ENCODE measurements around the gene MMRN2. TPM values are rescaled to one million over a fixed set of nuclear protein-coding genes. Genes with fewer than 3 reads are reported as not detected.
A peak's percentile ranks its signal among the peaks of the same experiment; 100 is the strongest.
"Not testable (repeated sequence)": the region's sequence is repeated elsewhere in the genome, so short reads cannot be mapped to it uniquely, and the experiment has no call there.

MMRN2 gene
- polyA plus RNA-seq, 2 of the 4 experiments (the other 2 are of a cell fraction), result 0.35 to 1.1 TPM

- ATAC-seq, result no peak
- no peak overlapping the region for H3K27ac ChIP-seq
- 73% methylated on average over 5 of the region's 5 CpGs for WGBS (ENCODE audit: missing lambda C conversion rate)
- no peak for FAIRE-seq
- DNase-seq (ENCODE audit: low read depth in 1 of 2, low spot score in 1 of 2), result no peak
- H3K4me2 ChIP-seq, result no peak overlapping the region
- H3K4me1 ChIP-seq, result peaks cover 23% of the 10 kb centered on the region
- TF ChIP-seq SREBF2 (IDR thresholded peaks at IDR 0.05) (no peak), JUN (IDR thresholded peaks at IDR 0.05) (no peak), ZC3H11A (IDR thresholded peaks at IDR 0.05) (no peak), BHLHE40 (IDR thresholded peaks at IDR 0.05; ENCODE audit: low read depth, low read length) (no peak), RAD21 (conservative IDR thresholded peaks at IDR 0.05 in 1 of 2, IDR thresholded peaks at IDR 0.05 in 1 of 2) (no peak), POLR2A (IDR thresholded peaks at IDR 0.05; ENCODE audit: low read length) (no peak), CTCF (IDR thresholded peaks at IDR 0.05) (no peak), HDAC2 (IDR thresholded peaks at IDR 0.05) (no peak), PHF8 (IDR thresholded peaks at IDR 0.05; ENCODE audit: borderline replicate concordance, low read depth) (no peak), CEBPB (IDR thresholded peaks at IDR 0.05) (no peak), CHD2 (IDR thresholded peaks at IDR 0.05; ENCODE audit: low read length, partially characterized antibody) (no peak), JUNB (IDR thresholded peaks at IDR 0.05) (no peak), ZFP36 (IDR thresholded peaks at IDR 0.05; ENCODE audit: borderline replicate concordance, partially characterized antibody) (no peak), EHMT2 (IDR thresholded peaks at IDR 0.05; ENCODE audit: low read depth) (no peak)
- TF ChIP-seq, protein P1, sequence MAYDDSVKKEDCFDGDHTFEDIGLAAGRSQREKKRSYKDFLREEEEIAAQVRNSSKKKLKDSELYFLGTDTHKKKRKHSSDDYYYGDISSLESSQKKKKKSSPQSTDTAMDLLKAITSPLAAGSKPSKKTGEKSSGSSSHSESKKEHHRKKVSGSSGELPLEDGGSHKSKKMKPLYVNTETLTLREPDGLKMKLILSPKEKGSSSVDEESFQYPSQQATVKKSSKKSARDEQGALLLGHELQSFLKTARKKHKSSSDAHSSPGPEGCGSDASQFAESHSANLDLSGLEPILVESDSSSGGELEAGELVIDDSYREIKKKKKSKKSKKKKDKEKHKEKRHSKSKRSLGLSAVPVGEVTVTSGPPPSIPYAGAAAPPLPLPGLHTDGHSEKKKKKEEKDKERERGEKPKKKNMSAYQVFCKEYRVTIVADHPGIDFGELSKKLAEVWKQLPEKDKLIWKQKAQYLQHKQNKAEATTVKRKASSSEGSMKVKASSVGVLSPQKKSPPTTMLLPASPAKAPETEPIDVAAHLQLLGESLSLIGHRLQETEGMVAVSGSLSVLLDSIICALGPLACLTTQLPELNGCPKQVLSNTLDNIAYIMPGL (CRISPR knock-in tag; IDR thresholded peaks at IDR 0.05; ENCODE audit: borderline replicate concordance), result no peak
- CTCF ChIA-PET, result no interaction called here
- POLR2A ChIA-PET, result no interaction called here
- H3K4me3 ChIP-seq, result no peak overlapping the region
- no peaks in the 10 kb centered on the region for H3K9me3 ChIP-seq
Observed at GRCh38 chr10:86981716-86982115, 24.3 kb upstream of the MMRN2 start.

DNA sequence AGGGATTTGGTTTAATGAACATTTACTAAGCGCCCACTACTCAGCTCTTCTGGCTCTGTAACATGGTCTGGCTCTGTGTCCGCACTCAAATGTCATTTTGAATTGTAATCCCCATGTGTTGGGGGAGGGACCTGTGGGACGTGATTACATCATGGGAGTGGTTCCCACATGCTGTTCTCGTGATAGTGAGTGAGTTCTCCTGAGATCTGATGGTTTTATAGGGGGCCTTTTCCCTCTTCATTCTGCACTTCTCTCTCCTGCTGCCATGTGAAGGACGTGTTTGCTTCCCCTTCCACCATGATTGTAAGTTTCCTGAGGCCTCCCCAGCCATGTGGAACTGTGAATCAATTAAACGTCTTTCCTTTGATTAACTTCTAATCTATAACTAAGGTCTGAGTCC is 23.6 kb upstream of the MMRN2 start:
- H3K27ac ChIP-seq; DNase-seq (ENCODE audit: low read depth in 1 of 2, low spot score in 1 of 2); FAIRE-seq; POLR2A ChIA-PET; H3K4me3 ChIP-seq; CTCF ChIA-PET; ATAC-seq; H3K9me3 ChIP-seq; H3K4me2 ChIP-seq: not testable (repeated sequence)
- 77% methylated on average over 6 of the region's 6 CpGs for WGBS (ENCODE audit: missing lambda C conversion rate)
- H3K4me1 ChIP-seq, result peaks cover 23% of the 10 kb centered on the region

GRCh38 chr10:86979977-86980448 is 22.6 kb upstream of the MMRN2 start:
- 25% methylated on average over 3 of the region's 3 CpGs for WGBS (ENCODE audit: missing lambda C conversion rate)

More at GRCh38 chr10:86979977-86980448, 22.6 kb upstream of the MMRN2 start:
- ATAC-seq (peak; percentile 56 to 68; a peak in 5 of 6 replicates), DNase-seq (ENCODE audit: low read depth in 1 of 2, low spot score in 1 of 2) (peak in 1 of 2 experiments; percentile 43), FAIRE-seq (no peak)
- POLR2A ChIA-PET, result no interaction called here
- Histone ChIP-seq H3K4me2 (peak overlapping the region; percentile 32), H3K4me3 (no peak overlapping the region), H3K4me1 (peaks cover 23% of the 10 kb centered on the region), H3K27ac (peak overlapping the region; percentile 5 to 29; a peak in 3 of 6 replicates), H3K9me3 (no peaks in the 10 kb centered on the region)
- CTCF ChIA-PET, result interaction anchor here (1.1 to 1.4 kb wide), 2 partner anchors 9 to 13 kb away, joined by 3 to 4 read pairs; no protein-coding TSS in a partner anchor
- no peak for TF ChIP-seq PHF8 (IDR thresholded peaks at IDR 0.05; ENCODE audit: borderline replicate concordance, low read depth)
- TF ChIP-seq ESRRA (IDR thresholded peaks at IDR 0.05; ENCODE audit: borderline replicate concordance, low read length), result no peak
- no peak for TF ChIP-seq HOXB13 (CRISPR knock-in tag; IDR thresholded peaks at IDR 0.05; ENCODE audit: low read depth)
- no peak for TF ChIP-seq TP53 (CRISPR knock-in tag; IDR thresholded peaks at IDR 0.05)
- no peak for TF ChIP-seq TFCP2L1 (CRISPR knock-in tag; IDR thresholded peaks at IDR 0.05)
- no peak for TF ChIP-seq CBX2 (IDR thresholded peaks at IDR 0.05; ENCODE audit: borderline replicate concordance, low read depth)
- no peak for TF ChIP-seq EHF (CRISPR knock-in tag; IDR thresholded peaks at IDR 0.05)
- no peak for TF ChIP-seq FOSB (CRISPR knock-in tag; IDR thresholded peaks at IDR 0.05)
- TF ChIP-seq ZC3H11A (IDR thresholded peaks at IDR 0.05), result no peak
- no peak for TF ChIP-seq POLR2A (IDR thresholded peaks at IDR 0.05; ENCODE audit: low read length)
- no peak for TF ChIP-seq RNF2 (IDR thresholded peaks at IDR 0.05; ENCODE audit: borderline replicate concordance, low read depth)
